GM20000 (cell line): ENCODE measurements around the gene CDON.

Experiments
- DNase-seq: peaks from one replicate; pipeline ENCODE4 v3.0.0; 2012; ENCODE audit warnings: low spot score
- TF ChIP-seq, protein P1 (sequence below): IDR thresholded peaks from 2 replicates; pipeline ENCODE4 v1.5.1; 2012; ENCODE audit warnings: mild to moderate bottlenecking, control low read depth; ENCODE audit errors: extremely low read depth, missing control alignments

The CDON gene

DNA sequence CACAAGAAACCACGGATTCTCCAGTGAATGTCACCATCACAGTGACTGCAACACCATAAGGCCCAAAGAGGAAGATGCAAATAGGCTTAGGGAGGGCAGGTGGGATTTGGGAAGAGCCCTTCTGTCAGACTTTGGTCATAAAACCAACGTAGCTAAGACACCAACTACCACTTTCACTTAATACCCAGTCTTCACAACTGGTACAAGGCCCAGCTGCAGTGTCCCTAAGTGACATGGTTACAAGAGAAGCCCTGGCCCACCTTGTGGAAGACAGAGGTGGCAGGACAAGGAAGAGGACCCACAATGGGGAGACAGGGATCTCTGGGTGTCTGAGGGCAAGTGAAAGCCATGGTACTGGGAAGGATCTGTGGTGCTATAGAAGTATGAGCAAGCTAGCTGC lies 106.8 kb downstream of the CDON start:
- TF ChIP-seq, protein P1, sequence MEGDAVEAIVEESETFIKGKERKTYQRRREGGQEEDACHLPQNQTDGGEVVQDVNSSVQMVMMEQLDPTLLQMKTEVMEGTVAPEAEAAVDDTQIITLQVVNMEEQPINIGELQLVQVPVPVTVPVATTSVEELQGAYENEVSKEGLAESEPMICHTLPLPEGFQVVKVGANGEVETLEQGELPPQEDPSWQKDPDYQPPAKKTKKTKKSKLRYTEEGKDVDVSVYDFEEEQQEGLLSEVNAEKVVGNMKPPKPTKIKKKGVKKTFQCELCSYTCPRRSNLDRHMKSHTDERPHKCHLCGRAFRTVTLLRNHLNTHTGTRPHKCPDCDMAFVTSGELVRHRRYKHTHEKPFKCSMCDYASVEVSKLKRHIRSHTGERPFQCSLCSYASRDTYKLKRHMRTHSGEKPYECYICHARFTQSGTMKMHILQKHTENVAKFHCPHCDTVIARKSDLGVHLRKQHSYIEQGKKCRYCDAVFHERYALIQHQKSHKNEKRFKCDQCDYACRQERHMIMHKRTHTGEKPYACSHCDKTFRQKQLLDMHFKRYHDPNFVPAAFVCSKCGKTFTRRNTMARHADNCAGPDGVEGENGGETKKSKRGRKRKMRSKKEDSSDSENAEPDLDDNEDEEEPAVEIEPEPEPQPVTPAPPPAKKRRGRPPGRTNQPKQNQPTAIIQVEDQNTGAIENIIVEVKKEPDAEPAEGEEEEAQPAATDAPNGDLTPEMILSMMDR, result no peak
- no peak for DNase-seq

DNA sequence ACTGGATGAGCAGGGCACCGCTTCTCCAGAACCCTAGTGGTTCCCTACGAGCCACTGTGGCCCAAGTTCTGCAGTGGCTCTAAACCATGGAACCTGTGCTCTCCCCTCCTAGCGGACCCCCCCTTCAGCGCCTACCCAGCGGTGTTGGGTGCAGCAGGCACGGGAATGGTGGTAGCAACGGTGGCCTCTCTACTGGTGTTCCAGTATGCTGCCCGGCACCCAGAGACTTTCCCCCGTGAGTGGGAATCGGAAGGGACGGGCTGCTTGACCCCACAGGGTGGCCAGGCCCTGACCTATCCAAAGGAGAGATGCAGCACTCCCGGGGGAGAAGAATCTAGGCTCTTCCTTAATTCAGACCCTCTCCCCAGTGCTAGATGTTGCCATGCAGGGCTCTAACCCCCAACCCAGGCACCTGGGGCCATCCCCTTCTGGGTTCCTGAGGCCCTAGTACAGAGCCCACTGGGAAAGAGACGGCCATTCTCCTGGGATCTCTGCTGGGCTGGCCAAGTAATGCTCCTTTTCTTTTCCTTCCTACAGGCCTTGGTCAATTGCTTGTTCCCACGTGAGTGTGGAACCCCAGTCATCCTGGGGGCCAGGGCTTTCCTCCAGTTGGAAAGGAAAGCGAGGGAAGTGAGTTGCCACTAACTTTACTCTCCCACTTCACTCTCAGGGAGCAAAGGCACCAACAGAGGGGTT lies 107.6 kb downstream of the CDON start:
- no peak for DNase-seq
- TF ChIP-seq, protein P1, result no peak

DNA sequence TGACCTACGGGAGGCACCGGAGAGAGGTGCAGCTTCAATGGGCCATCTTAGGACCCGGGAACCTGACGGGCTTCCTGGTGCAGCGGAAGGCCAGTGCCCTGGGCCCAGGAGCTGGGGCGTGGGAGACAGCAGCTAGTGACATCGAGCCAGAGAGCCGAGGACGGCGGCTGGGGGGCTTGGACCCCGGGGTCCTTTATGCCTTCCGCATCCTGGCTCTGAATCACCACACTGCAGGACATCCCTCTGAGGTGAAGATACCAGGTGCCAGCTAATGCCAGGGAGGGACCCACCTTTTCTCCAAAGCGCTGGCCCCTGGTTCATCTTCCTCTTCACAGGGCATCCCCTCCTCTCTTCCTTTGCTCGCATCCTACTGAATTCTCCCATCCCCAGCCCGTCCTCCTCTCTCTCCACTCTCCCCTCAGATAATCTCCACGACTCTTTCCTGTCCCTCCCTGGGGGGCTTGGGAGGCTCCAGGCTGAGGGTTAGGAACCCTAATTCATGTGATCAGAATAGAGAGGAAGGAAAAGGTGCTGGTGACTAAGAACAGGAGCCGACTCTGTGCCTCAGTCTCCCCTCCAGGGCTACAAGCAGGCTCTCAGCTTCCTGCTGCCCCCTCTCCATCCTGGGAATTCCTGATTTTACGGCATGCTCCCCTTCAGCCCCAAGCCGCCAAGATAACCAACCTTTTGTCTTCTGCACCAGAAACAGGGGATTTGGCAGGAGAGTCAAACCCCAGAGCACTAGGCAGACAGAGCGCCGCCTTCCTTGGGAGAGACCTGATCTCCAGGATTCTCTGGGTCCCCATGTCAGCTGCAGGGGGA lies 108.3 kb downstream of the CDON start:
- DNase-seq, result no peak
- TF ChIP-seq, protein P1, result no peak

DNA sequence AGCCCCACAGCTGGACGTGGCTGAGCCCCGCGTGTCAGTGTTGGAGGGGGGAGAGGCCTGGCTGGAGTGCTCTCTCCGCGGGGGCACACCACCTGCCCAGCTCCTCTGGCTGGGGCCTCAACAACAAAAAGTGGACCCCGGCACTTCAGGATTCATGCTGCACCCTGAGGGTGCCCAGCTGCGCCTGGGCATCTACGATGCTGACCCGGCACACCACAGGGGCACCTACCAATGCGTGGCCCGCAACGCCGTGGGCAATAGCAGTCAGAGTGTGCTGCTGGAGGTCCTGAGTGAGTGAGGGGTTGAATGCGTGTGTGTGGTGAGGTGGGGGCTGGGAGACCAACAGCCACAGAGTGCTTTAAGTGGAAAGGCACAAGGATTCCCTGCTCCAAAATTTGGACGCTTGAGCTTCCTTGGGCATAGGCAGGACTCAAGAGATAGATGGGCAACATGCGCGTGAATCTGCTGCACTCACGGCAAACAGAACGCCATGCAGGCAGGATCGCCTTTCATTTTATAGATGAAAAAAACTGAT lies 109.2 kb downstream of the CDON start:
- DNase-seq, result no peak
- TF ChIP-seq, protein P1, result no peak

DNA sequence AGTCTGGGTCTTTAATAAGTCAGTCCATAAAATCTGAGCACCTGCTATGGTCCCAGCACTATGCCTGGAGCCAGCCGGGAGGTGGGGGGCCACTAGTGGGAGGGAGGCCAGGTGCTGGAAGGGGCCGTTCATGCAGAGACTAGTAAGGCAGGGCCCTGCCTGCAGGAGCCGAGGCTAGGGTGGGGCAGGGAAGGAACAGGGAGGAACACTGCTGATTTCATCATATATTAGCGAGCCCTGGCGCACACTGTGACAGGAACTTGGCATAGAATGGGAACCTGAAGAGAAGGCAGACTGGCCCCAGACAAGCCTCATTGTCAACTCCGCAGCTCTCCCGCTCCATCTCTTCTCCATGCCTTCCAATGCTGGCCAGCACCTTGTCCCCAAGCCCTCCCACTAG lies 109.7 kb downstream of the CDON start:
- TF ChIP-seq, protein P1, result no peak
- DNase-seq, result no peak

DNA sequence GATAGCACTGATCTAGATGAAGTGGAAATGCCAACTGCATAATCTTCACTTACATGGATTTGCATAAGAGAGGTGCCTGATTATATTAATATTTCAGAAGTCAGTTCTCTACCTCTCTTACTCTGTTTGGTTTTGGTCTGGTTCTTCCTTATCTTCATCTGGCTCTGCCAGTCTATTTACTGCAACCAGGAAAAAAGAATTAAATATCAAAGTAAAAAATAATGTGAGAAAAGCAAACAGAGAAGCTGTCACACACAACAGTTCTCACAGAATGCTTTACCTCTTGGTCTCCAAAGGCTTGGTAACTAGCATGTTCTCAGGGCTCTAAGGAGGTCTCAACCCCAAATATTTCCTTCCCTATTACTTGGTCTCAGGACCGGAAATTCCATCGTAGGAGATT lies 110.1 kb downstream of the CDON start:
- DNase-seq, result no peak
- TF ChIP-seq, protein P1, result no peak

DNA sequence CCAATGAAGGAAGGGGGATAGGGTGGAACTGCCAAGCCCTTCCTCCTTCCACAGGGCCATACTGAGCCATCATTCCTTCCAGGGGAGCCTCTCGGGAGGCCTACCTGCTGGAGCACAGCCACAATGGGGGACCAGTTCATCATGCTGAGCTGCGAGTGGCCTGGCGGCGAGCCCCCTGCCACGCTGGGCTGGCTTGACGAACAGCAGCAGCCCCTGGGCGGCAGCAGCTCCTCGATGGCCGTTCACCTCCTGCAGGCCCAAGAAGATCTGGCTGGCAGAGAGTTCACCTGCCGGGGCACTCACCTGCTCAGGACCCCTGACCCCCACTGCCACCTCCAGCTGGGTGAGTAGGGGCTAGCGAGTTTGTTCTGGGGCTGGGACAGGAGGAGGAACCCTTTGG lies 110.9 kb downstream of the CDON start:
- DNase-seq, result no peak
- TF ChIP-seq, protein P1, result no peak
